Kidney epithelial cell (primary cell): ENCODE data around the gene TNNT2. TPM values are rescaled to one million over a fixed set of nuclear protein-coding genes. Genes with fewer than 3 reads are reported as not detected.
A peak's percentile ranks its signal among the peaks of the same experiment; 100 is the strongest.

ENCODE experiments used
- DNase-seq: peaks from one replicate; pipeline ENCODE4 v3.0.0-alpha.2; 2010; ENCODE audit warnings: low read depth
- H3K27me3 ChIP-seq: 2 replicates; pipeline ENCODE4 v1.6.0; 2011; ENCODE audit warnings: low read length; ENCODE audit not compliant: control insufficient read depth, insufficient read depth
- H3K36me3 ChIP-seq: 2 replicates; pipeline ENCODE4 v1.5.1; 2011; ENCODE audit warnings: low read length; ENCODE audit not compliant: control insufficient read depth, insufficient read depth
- H3K4me3 ChIP-seq: 2 replicates; pipeline ENCODE4 v1.5.1; 2011; ENCODE audit warnings: low read depth, mild to moderate bottlenecking, control low read depth, low read length
- total RNA-seq: library from RNA; depleted of rRNA; stranded (reverse); fragments of >200 nt; gene quantifications from 2 replicates; pipeline ENCODE4 v1.2.3, GENCODE V29; 2015
- TF ChIP-seq, protein P1 (sequence below): IDR thresholded peaks from 2 replicates; pipeline ENCODE4 v1.5.1; 2011; ENCODE audit warnings: mild to moderate bottlenecking, moderate library complexity, low read length, control low read depth, inconsistent platforms; ENCODE audit not compliant: insufficient read depth, poor library complexity, severe bottlenecking

The TNNT2 gene
- total RNA-seq, 1 donor from 2014 or later: 0.08 TPM

DNA sequence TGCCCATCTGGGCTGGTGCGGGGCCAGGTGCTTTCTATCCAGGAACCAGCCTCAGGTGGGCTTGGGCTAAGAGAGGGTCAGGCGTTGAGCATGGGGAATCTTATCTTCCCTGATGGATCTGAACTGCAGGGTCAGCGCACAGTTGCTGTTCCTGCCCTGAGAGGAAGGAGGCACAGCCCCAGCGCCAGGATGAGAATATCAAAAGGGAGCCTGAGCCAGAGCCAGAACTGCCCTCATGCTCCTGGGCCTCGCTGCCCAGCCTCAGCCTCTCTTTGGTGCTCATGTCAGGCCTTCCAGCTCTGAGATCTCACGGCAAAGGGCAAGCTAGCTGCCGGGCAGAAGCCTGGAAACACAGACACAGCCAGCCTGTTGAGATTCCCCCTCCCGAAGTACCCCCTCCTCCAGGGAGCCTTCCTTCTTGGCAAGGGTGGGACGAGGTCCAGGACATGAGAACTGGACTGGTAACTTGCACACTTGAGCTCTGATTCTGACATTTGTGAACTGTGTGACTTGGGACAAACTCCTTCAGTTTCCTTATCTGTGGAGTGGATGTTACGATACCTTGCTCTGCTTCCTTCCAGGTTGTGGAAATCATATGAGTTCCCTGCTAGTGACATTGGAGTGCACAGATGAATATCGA lies 22.9 kb upstream of the TNNT2 start:
- no peak overlapping the region for H3K4me3 ChIP-seq
- H3K36me3 ChIP-seq: no peaks in the 10 kb centered on the region
- no peak for DNase-seq
- H3K27me3 ChIP-seq: no peaks in the 10 kb centered on the region
- TF ChIP-seq, protein P1, sequence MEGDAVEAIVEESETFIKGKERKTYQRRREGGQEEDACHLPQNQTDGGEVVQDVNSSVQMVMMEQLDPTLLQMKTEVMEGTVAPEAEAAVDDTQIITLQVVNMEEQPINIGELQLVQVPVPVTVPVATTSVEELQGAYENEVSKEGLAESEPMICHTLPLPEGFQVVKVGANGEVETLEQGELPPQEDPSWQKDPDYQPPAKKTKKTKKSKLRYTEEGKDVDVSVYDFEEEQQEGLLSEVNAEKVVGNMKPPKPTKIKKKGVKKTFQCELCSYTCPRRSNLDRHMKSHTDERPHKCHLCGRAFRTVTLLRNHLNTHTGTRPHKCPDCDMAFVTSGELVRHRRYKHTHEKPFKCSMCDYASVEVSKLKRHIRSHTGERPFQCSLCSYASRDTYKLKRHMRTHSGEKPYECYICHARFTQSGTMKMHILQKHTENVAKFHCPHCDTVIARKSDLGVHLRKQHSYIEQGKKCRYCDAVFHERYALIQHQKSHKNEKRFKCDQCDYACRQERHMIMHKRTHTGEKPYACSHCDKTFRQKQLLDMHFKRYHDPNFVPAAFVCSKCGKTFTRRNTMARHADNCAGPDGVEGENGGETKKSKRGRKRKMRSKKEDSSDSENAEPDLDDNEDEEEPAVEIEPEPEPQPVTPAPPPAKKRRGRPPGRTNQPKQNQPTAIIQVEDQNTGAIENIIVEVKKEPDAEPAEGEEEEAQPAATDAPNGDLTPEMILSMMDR: no peak

DNA sequence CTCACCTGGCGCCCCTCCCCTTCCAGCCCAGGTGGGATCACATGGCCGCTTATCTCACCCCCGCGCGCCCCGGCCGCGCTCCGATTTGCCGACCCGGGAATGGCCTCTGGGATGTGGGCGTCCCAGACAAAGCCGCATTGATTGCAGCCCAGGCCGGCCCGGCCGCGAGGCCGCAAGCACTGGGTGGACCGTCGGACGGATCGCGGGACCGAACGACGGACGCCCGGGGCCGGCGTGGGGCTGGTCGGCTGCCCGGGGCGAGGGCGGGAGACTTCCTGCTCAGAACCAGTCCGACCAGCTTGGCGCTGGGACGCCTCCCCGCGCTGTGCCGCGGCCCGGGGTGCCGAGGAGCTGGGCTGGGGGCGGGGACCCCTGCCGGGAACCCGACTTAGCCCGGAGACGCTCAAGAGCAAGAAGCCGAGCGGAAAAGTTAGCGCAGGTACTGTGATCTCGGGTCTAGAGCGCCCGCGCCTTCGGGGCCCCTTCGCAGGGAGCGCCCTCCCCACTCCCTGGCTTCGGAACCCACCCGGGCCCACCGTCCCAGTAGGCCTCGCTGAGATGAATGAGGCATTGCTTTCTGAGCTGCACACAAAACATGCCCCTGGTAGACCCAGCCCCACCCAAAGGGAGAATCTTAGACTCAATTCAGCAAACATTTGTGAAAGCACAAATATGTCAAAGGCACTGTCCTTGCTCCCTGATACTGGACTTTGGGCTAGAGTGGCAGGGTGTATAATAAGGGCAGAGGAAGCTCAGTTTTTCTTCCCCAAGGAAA lies 22.1 kb upstream of the TNNT2 start:
- no peaks in the 10 kb centered on the region for H3K27me3 ChIP-seq
- peak overlapping the region; percentile 45 for H3K4me3 ChIP-seq
- TF ChIP-seq, protein P1: no peak
- no peak for DNase-seq
- no peaks in the 10 kb centered on the region for H3K36me3 ChIP-seq

DNA sequence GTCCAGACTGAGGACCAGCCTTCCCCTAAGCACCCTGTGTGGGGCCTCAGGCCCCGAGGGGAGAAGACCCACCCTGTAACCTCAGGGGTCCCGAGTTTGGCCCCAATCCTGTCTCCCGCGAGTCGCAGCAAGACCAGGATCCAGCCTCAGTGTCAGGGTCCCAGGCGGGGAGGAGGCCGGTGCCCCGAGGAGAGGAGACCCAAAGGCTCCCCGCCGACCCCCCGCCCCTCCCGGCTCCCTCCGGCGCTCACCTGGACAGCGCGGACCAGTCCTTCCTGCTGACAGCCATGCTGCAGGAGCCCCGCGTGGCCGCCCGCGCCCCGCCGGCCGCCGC lies 21.5 kb upstream of the TNNT2 start, which contains the start of gene LAD1:
TSS of gene LAD1 (minus strand) at position 307 of the 334 bp plus-strand sequence. CDS start at position 289, 18 bp downstream.
- Histone ChIP-seq H3K27me3 (no peaks in the 10 kb centered on the region), H3K36me3 (no peaks in the 10 kb centered on the region), H3K4me3 (peak within 1 kb of the TSS; percentile 45)
- DNase-seq: no peak
- TF ChIP-seq, protein P1: no peak

DNA sequence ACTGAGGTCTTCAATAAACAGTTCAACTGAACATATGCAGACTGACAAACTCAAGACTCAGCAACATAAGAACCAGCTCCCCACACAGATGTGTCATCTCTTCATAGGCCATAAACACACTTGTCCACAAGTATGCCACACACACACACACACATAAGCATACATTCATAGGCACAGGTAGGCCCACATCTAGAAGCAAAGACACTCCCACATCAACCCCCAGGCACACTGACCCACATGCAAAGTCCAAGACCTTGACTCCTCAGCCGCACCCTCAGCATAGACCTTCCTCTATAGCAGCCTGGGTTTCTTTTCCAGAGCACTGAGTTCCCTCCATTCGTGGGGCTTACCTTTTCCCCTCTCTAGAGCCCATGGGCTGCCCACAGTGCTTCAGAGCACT lies 20.2 kb upstream of the TNNT2 start:
- H3K27me3 ChIP-seq: no peaks in the 10 kb centered on the region
- H3K36me3 ChIP-seq: no peaks in the 10 kb centered on the region
- H3K4me3 ChIP-seq: peak overlapping the region; percentile 45
- DNase-seq: no peak
- TF ChIP-seq, protein P1: no peak

DNA sequence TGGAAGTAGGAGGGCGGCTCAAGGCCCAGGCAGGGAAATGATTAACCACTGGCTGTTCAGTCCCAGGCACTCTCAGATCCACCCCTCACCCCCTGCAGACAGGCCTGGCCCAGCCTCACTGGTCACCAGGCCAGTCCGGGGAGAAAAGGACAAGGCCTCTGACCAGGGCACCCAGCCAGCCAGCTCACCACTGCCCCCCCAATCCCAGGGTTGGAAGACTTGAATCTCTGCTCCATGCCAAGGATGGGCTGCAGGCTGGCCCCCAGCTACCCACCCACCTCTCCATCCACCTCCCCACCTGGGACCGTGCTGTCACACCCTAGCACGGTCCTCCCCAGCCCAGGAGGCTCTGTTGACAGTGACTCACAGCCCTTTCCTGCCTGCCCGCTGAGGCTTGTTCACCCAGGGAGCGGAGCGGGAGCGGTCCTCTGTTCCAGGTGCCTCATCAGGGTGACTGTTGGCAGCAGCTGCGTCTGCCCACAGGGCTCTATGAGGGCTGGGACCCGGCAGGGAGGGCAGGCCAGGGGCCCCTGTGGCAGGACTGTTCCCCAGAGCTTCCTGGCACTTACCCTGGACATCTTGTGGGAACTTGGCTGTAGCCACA lies 19.5 kb upstream of the TNNT2 start:
- DNase-seq: peak; percentile 56
- TF ChIP-seq, protein P1: no peak
- Histone ChIP-seq H3K27me3 (no peaks in the 10 kb centered on the region), H3K4me3 (peak overlapping the region; percentile 7), H3K36me3 (no peaks in the 10 kb centered on the region)
